Measurements from ENCODE around the gene EZH2.

Gene EZH2

DNA sequence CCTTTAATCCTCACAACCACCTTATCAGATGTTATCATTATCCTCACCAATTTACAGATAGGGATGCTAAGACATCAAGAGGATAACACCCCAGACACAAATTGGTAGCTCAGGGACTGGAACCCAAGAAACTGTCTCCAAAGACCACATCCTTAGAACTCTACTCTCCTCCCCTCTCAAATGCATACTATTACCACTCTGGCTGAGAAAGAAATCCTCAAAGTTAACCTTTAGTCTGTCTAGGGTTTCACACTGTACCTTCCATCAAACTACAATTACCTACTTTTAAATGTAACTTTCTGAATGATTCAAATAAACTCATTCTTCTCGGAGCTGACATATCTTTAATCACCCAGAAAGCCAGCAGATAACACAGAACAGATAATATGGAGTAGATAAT, 6.6 kb downstream of the EZH2 start:
- H3K79me1 ChIP-seq (ENCODE audit: low read depth, low read length), result peaks cover 2% of the 10 kb centered on the region
- H3K4me2 ChIP-seq (ENCODE audit: insufficient read depth, low read length, poor library complexity, severe bottlenecking), result no peak overlapping the region
- H3K9ac ChIP-seq (ENCODE audit: low read depth, low read length, poor library complexity), result no peak overlapping the region
- no peaks in the 10 kb centered on the region for H3K27me3 ChIP-seq (ENCODE audit: control insufficient read depth in 3 of 3, insufficient read depth in 3 of 3, low read depth in 1 of 3, low read length in 3 of 3)
- H2BK12ac ChIP-seq (ENCODE audit: low read length), result no peak overlapping the region
- no peak for DNase-seq (ENCODE audit: low spot score)
- H4K91ac ChIP-seq (ENCODE audit: low read depth, low read length, poor library complexity), result no peak overlapping the region
- H3K4me3 ChIP-seq (ENCODE audit: low read length in 2 of 2), result no peak overlapping the region
- H3K23ac ChIP-seq (ENCODE audit: low read depth, low read length, poor library complexity), result no peak overlapping the region
- H4K8ac ChIP-seq (ENCODE audit: low read depth, low read length), result no peak overlapping the region
- peaks cover 0 to 10% of the 10 kb centered on the region in 2 donors for H3K4me1 ChIP-seq (ENCODE audit: control insufficient read depth in 2 of 2, insufficient read depth in 1 of 2, low read depth in 1 of 2, low read length in 2 of 2)
- no peak overlapping the region for H2BK120ac ChIP-seq (ENCODE audit: low read depth, low read length)
- H2AFZ ChIP-seq (ENCODE audit: low read length), result no peak overlapping the region
- no peak overlapping the region for H2AK5ac ChIP-seq (ENCODE audit: low read depth, low read length)
- H3K18ac ChIP-seq (ENCODE audit: low read length), result no peak overlapping the region
- H3K36me3 ChIP-seq (replicated peaks in 1 of 2; ENCODE audit: control insufficient read depth in 2 of 2, insufficient read depth in 2 of 2, low read length in 2 of 2), result peaks cover 0 to 30% of the 10 kb centered on the region in 2 donors
- no peaks in the 10 kb centered on the region for H3K9me3 ChIP-seq (replicated peaks in 1 of 2; ENCODE audit: control insufficient read depth in 2 of 2, insufficient read depth in 1 of 2, low read depth in 1 of 2, low read length in 2 of 2)
- no peak overlapping the region for H3K14ac ChIP-seq (ENCODE audit: low read length)
- H3K27ac ChIP-seq (replicated peaks; ENCODE audit: low read length), result no peak overlapping the region
- no peak overlapping the region for H2BK5ac ChIP-seq (ENCODE audit: low read length)
- no CpG with 5 or more reads among the region's 1 CpG for WGBS, 2 donors (ENCODE audit: extremely low coverage in 2 of 2, insufficient read length in 2 of 2, insufficient replicate concordance in 1 of 2)
- H3K4ac ChIP-seq (ENCODE audit: low read length), result no peak overlapping the region
- H2BK15ac ChIP-seq (ENCODE audit: low read length), result no peak overlapping the region

DNA sequence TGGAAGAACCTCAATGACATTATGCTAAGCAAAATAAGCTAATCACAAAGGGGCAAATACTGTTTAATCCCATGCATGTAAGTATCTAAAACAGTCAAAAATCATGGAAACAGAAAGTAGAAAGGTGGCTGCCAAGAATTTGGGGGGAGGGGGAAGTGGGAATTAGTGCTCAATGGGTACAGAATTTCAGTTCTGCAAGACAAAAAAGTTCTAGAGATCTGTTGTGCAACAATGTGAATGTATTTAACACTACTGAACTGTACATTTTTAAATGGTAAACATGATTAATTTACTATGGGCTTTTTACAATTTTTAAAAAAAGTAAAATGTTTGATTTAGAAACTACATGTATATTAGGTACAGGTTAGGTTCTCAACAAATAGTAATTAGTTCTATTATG, 11.9 kb downstream of the EZH2 start:
- Histone ChIP-seq H3K36me3 (replicated peaks in 1 of 2; ENCODE audit: control insufficient read depth in 2 of 2, insufficient read depth in 2 of 2, low read length in 2 of 2) (peaks cover 0 to 54% of the 10 kb centered on the region in 2 donors), H4K8ac (ENCODE audit: low read depth, low read length) (no peak overlapping the region), H4K91ac (ENCODE audit: low read depth, low read length, poor library complexity) (no peak overlapping the region), H2AFZ (ENCODE audit: low read length) (no peak overlapping the region), H2BK120ac (ENCODE audit: low read depth, low read length) (no peak overlapping the region), H3K27me3 (ENCODE audit: control insufficient read depth in 3 of 3, insufficient read depth in 3 of 3, low read depth in 1 of 3, low read length in 3 of 3) (no peaks in the 10 kb centered on the region), H3K4me2 (ENCODE audit: insufficient read depth, low read length, poor library complexity, severe bottlenecking) (no peak overlapping the region), H3K14ac (ENCODE audit: low read length) (no peak overlapping the region), H3K9me3 (replicated peaks in 1 of 2; ENCODE audit: control insufficient read depth in 2 of 2, insufficient read depth in 1 of 2, low read depth in 1 of 2, low read length in 2 of 2) (peaks cover 0 to 13% of the 10 kb centered on the region in 2 donors), H2AK5ac (ENCODE audit: low read depth, low read length) (no peak overlapping the region), H3K23ac (ENCODE audit: low read depth, low read length, poor library complexity) (no peak overlapping the region), H3K4me1 (ENCODE audit: control insufficient read depth in 2 of 2, insufficient read depth in 1 of 2, low read depth in 1 of 2, low read length in 2 of 2) (no peaks in the 10 kb centered on the region), H3K27ac (replicated peaks; ENCODE audit: low read length) (no peak overlapping the region), H3K4ac (ENCODE audit: low read length) (no peak overlapping the region), H2BK5ac (ENCODE audit: low read length) (no peak overlapping the region), H3K18ac (ENCODE audit: low read length) (no peak overlapping the region), H3K4me3 (ENCODE audit: low read length in 2 of 2) (no peak overlapping the region), H3K9ac (ENCODE audit: low read depth, low read length, poor library complexity) (no peak overlapping the region), H2BK12ac (ENCODE audit: low read length) (no peak overlapping the region), H3K79me1 (ENCODE audit: low read depth, low read length) (peaks cover 2% of the 10 kb centered on the region), H2BK15ac (ENCODE audit: low read length) (no peak overlapping the region)
- no peak for DNase-seq (ENCODE audit: low spot score)

DNA sequence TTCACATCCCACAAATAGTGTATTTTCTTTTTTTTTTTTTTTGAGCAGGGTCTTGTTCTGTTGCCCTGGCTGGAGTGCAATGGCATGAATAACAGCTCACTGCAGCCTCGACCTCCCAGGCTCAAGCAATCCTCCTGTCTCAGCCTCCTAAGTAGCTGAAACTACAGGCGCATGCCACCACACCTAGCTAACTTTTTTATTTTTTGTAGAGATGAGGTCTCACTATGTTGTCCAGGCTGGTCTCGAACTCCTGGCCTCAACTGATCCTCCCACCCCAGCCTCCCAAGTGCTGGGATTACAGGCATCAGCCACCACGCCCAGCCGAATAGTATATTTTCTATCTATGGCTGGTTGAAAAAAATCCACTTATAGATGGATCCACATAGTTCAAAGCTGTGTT, 12.5 kb downstream of the EZH2 start:
- Histone ChIP-seq H4K8ac (ENCODE audit: low read depth, low read length) (no peak overlapping the region), H3K4me2 (ENCODE audit: insufficient read depth, low read length, poor library complexity, severe bottlenecking) (no peak overlapping the region), H3K27me3 (ENCODE audit: control insufficient read depth in 3 of 3, insufficient read depth in 3 of 3, low read depth in 1 of 3, low read length in 3 of 3) (no peaks in the 10 kb centered on the region), H2BK12ac (ENCODE audit: low read length) (no peak overlapping the region), H3K18ac (ENCODE audit: low read length) (no peak overlapping the region), H3K4ac (ENCODE audit: low read length) (no peak overlapping the region), H2AFZ (ENCODE audit: low read length) (no peak overlapping the region), H2AK5ac (ENCODE audit: low read depth, low read length) (no peak overlapping the region), H3K27ac (replicated peaks; ENCODE audit: low read length) (no peak overlapping the region), H3K9me3 (replicated peaks in 1 of 2; ENCODE audit: control insufficient read depth in 2 of 2, insufficient read depth in 1 of 2, low read depth in 1 of 2, low read length in 2 of 2) (peaks cover 0 to 13% of the 10 kb centered on the region in 2 donors), H3K4me1 (ENCODE audit: control insufficient read depth in 2 of 2, insufficient read depth in 1 of 2, low read depth in 1 of 2, low read length in 2 of 2) (no peaks in the 10 kb centered on the region), H2BK120ac (ENCODE audit: low read depth, low read length) (no peak overlapping the region), H3K36me3 (replicated peaks in 1 of 2; ENCODE audit: control insufficient read depth in 2 of 2, insufficient read depth in 2 of 2, low read length in 2 of 2) (peaks cover 0 to 48% of the 10 kb centered on the region in 2 donors), H3K79me1 (ENCODE audit: low read depth, low read length) (peaks cover 2% of the 10 kb centered on the region), H2BK5ac (ENCODE audit: low read length) (no peak overlapping the region), H4K91ac (ENCODE audit: low read depth, low read length, poor library complexity) (no peak overlapping the region), H3K14ac (ENCODE audit: low read length) (no peak overlapping the region), H3K23ac (ENCODE audit: low read depth, low read length, poor library complexity) (no peak overlapping the region), H3K9ac (ENCODE audit: low read depth, low read length, poor library complexity) (no peak overlapping the region), H3K4me3 (ENCODE audit: low read length in 2 of 2) (no peak overlapping the region), H2BK15ac (ENCODE audit: low read length) (no peak overlapping the region)
- DNase-seq (ENCODE audit: low spot score), result no peak
- WGBS, 2 donors (ENCODE audit: extremely low coverage in 2 of 2, insufficient read length in 2 of 2, insufficient replicate concordance in 1 of 2), result no CpG with 5 or more reads among the region's 5 CpGs

DNA sequence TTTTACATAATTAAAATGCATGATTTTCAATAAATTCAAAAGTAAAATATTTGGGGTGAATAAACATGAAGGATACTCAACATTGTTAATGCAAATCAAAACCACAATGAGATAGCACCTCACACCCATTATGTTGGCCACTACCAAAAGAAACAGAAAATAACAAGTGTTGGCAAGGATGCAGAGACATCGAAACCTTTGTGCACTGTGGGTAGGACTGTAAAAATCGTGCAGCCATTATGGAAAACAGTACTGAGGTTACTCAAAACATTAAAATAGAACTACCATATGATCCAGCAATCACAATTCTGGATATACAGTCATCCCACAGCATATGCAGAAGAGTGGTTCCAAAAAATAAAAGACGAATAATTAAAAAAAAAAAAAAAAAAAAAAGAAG, 13.1 kb downstream of the EZH2 start:
- WGBS, 2 donors (ENCODE audit: extremely low coverage in 2 of 2, insufficient read length in 2 of 2, insufficient replicate concordance in 1 of 2), result no CpG with 5 or more reads among the region's 3 CpGs
- Histone ChIP-seq H2BK120ac (ENCODE audit: low read depth, low read length) (no peak overlapping the region), H3K18ac (ENCODE audit: low read length) (no peak overlapping the region), H2BK5ac (ENCODE audit: low read length) (no peak overlapping the region), H3K4me2 (ENCODE audit: insufficient read depth, low read length, poor library complexity, severe bottlenecking) (no peak overlapping the region), H3K79me1 (ENCODE audit: low read depth, low read length) (peaks cover 2% of the 10 kb centered on the region), H4K8ac (ENCODE audit: low read depth, low read length) (no peak overlapping the region), H2BK15ac (ENCODE audit: low read length) (no peak overlapping the region), H3K4ac (ENCODE audit: low read length) (no peak overlapping the region), H3K9me3 (replicated peaks in 1 of 2; ENCODE audit: control insufficient read depth in 2 of 2, insufficient read depth in 1 of 2, low read depth in 1 of 2, low read length in 2 of 2) (peaks cover 0 to 13% of the 10 kb centered on the region in 2 donors), H3K27me3 (ENCODE audit: control insufficient read depth in 3 of 3, insufficient read depth in 3 of 3, low read depth in 1 of 3, low read length in 3 of 3) (no peaks in the 10 kb centered on the region), H3K27ac (replicated peaks; ENCODE audit: low read length) (no peak overlapping the region), H2AFZ (ENCODE audit: low read length) (no peak overlapping the region), H3K14ac (ENCODE audit: low read length) (no peak overlapping the region), H4K91ac (ENCODE audit: low read depth, low read length, poor library complexity) (no peak overlapping the region), H3K9ac (ENCODE audit: low read depth, low read length, poor library complexity) (no peak overlapping the region), H2BK12ac (ENCODE audit: low read length) (no peak overlapping the region), H3K4me1 (ENCODE audit: control insufficient read depth in 2 of 2, insufficient read depth in 1 of 2, low read depth in 1 of 2, low read length in 2 of 2) (no peaks in the 10 kb centered on the region), H3K36me3 (replicated peaks in 1 of 2; ENCODE audit: control insufficient read depth in 2 of 2, insufficient read depth in 2 of 2, low read length in 2 of 2) (peaks cover 0 to 44% of the 10 kb centered on the region in 2 donors), H3K4me3 (ENCODE audit: low read length in 2 of 2) (no peak overlapping the region), H2AK5ac (ENCODE audit: low read depth, low read length) (no peak overlapping the region), H3K23ac (ENCODE audit: low read depth, low read length, poor library complexity) (no peak overlapping the region)
- no peak for DNase-seq (ENCODE audit: low spot score)

Data from neuronal stem cell (in vitro differentiated cells).